K562 treated with DMSO at 1 percent for 12 hours (cell line): ENCODE results near the gene FFAR2. TPM values are rescaled to one million over a fixed set of nuclear protein-coding genes. Genes with fewer than 3 reads are reported as not detected.

ENCODE experiments used
- total RNA-seq: library from RNA; unstranded; fragments of 300-600 nt; gene quantifications from 2 replicates; pipeline ENCODE4 v1.2.3, GENCODE V29; 2022; ENCODE audit not compliant: insufficient read depth

The FFAR2 gene
- total RNA-seq = not detected in 2 replicates

DNA sequence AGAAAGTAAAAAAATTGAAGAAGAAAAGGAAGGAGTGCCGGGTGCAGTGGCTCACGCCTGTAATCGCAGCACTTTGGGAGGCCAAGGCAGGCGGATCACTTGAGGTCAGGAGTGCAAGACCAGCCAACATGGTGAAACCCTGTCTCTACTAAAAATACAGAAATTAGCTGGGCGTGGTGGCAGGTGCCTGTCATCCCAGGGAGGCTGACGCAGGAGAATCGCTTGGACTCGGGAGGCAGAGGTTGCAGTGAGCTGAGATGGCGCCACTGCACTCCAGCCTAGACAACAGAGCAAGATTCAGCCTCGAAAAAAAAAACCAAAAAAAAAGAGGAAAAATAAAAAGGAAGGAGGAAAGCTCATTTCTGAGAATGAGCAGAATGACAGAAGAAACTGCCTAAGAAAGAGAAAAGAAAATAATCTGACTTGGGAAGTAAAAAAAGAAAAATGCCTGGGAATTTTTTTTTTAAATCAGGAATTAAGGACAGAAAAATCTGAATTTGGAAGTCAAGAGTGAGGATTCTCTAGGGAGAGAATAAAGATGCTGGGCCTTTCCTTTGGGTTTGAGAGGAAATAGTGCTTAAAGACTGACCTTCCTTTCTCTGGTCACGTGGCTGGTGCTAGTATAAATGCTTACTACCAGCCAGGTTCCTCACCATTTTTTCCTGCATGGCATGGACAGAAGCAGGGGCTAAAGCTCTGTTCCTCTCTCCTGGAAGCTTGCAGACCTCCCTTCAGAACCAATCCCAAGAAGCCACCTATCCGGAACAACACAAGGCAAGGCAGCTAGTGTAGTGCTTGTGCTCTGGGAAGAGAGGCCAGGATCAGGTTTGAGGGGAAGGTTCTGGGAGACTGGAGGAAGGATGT lies at the start of gene FFAR2:
FFAR2 (plus strand) TSS at position 652 of the 864 bp plus-strand sequence. CDS start 1,458 bp downstream, outside the sequence.

DNA sequence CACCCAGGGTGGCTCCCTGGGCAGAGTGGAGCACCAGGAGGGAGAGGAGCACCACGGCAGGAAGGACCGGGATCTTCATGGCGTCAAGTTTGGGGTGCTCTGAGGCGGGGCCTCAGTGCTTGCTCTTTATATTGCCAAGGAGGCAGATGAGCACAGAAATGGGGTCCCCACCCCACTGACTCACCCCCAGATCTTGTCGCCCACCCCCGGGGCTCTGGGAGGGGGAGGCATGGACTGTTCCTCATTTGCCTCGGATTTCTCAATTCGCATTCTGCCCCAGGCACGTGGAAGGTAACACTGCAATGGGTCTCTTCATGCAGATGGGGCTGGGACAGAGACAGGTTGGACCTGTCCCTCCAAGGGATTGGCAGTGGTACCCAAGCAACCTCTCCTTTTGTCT lies 42.3 kb downstream of the FFAR2 start, which contains the start of gene KRTDAP:
KRTDAP (minus strand) TSS at position 101 of the 400 bp plus-strand sequence; CDS start at position 79, 22 bp downstream.

Other genes starting within 250 kb of the FFAR2 start
- not detected in 2 replicates for gene FAM187B, start 219.5 kb upstream of the FFAR2 start, total RNA-seq
- 59.8 and 61.1 TPM in 2 replicates for gene LSR, start 199.3 kb upstream of the FFAR2 start, total RNA-seq
- 126 and 135 TPM in 2 replicates for gene USF2, start 179.3 kb upstream of the FFAR2 start, total RNA-seq
- gene HAMP, start 165.7 kb upstream of the FFAR2 start, total RNA-seq = not detected in 2 replicates
- gene MAG, start 156.1 kb upstream of the FFAR2 start, total RNA-seq = 0.47 and 3.3 TPM in 2 replicates
- gene CD22, start 119.1 kb upstream of the FFAR2 start, total RNA-seq = 1.4 and 2.2 TPM in 2 replicates
- not detected in 2 replicates for gene FFAR1, start 100.4 kb upstream of the FFAR2 start, total RNA-seq
- not detected in 2 replicates for gene FFAR3, start 89.8 kb upstream of the FFAR2 start, total RNA-seq
- gene GPR42, start 77.2 kb upstream of the FFAR2 start, total RNA-seq = not detected in 2 replicates
- gene KRTDAP, start 42.2 kb downstream of the FFAR2 start, total RNA-seq = not detected in 2 replicates
- not detected in 2 replicates for gene DMKN, start 65.4 kb downstream of the FFAR2 start, total RNA-seq
- gene SBSN, start 80.1 kb downstream of the FFAR2 start, total RNA-seq = not detected in 2 replicates
- gene GAPDHS, start 85.2 kb downstream of the FFAR2 start, total RNA-seq = not detected in 2 replicates
- gene TMEM147, start 97.4 kb downstream of the FFAR2 start, total RNA-seq = 104 and 142 TPM in 2 replicates
- not detected in 2 replicates for gene ATP4A, start 115.4 kb downstream of the FFAR2 start, total RNA-seq
- not detected in 2 replicates for gene PMIS2, start 137.9 kb downstream of the FFAR2 start, total RNA-seq
- 18.2 and 37.8 TPM in 2 replicates for gene HAUS5, start 164.5 kb downstream of the FFAR2 start, total RNA-seq
- gene RBM42, start 180.8 kb downstream of the FFAR2 start, total RNA-seq = 182 and 236 TPM in 2 replicates
- gene ETV2, start 193.5 kb downstream of the FFAR2 start, total RNA-seq = 1.7 and 2.1 TPM in 2 replicates
- gene COX6B1, start 200.1 kb downstream of the FFAR2 start, total RNA-seq = 995 and 1,433 TPM in 2 replicates
- not detected in 2 replicates for gene UPK1A, start 218.3 kb downstream of the FFAR2 start, total RNA-seq